OCI-M1 (cell line): ENCODE results near the gene CXCR6.

Source experiments
- DNase-seq: peaks from one replicate; lab custom pipeline; 2025; lab: John Stamatoyannopoulos, UW

The CXCR6 gene

DNA sequence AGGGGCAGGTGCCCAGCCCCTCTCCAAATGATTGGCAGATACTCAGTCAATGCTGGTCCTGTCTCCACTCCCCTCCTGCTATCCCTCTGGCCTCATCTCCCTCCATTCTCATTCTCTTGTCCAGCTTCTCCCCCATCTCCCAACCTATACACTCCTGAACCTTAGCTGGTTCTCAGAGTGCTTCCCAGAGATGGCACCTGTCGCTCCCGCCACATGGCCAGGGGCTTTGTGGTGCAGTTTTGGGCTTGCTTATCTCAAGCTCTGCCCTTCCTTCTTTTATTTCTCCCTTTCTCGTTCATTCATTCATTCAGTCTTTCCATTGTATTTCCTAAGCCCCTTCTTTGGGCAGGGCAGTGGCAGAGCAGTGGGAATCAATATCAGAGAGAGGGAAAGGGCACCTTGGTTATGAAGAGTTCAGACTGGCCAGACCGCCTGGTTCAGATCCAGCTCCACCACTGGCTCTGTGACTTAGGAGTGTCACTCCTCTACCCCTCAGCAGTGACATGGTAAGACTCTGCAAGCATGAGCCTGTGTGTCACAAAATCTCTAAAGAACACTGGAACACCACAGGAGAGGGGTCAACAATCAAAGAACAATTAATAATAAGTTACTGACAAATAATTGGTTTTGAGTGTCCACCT is 20.2 kb upstream of the CXCR6 start:
- DNase-seq = no peak

DNA sequence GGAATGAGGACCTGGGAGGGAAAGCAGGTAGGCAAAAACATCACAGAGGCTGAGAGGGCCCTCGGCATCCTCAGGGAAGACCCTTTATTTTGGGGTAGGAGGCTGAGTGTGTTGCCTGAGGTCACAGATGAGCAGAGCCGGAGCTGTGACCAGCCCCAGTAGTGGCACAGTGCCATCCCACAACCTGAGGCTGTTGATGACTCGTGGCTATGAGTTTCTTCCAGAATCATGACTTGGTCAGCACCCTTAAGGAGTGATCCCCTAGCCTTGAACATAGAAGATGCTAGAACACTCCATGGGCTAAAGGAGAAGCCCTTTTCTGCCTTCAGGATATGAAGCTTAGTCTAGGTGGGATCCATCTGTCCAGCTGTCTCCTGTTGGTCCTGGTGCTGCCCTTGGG is 19.5 kb upstream of the CXCR6 start:
- no peak for DNase-seq

DNA sequence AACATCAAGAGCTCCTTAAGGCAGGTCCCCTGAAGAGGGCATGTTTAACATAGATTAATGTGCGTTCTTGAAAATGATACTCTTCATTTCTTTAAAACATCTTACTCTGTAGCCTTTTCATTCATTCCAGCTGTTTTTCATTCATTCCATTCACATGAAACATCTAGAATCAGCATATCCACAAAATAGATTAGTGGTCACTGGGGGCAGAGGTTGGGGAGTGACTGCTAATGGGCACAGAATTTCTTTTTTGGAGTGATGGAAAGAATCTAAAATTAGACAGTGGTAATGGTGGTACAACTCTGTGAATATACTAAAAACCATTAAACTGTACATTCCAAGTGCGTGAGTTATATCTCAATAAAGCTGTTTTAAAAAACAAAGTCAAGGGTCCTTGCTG is 15.4 kb upstream of the CXCR6 start:
- DNase-seq = no peak

DNA sequence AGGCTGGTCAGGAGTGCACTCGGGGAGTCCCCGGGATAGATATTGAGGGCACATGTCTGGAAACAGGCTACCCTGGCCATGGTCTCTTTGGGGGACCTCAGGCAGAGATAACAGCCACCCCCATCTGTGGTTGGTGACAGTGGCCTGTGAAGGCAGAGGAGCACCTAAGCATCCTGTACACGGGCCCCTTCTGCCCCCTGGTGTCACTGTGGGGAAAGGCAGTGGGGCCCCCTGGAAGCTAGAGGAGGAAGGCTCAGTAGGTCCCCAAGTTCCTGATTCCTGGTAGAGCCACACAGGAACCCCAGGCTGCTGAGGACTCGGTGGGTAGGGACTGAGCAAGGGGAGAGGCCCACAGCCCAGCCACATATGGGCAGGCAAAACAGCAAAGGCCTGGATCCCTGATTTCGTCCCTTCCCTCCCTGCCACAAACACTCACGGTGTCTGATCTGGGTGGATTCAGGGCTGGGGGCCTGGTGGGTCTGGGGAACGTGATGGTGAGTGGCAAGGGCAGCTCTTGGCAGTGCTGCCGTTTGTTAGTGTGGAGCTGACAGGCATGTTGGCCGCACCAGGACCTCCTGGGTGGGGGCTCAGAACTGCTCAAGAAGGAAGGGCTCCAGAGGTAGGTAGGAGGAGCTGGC is 14.1 kb upstream of the CXCR6 start:
- DNase-seq = peak; percentile 54

DNA sequence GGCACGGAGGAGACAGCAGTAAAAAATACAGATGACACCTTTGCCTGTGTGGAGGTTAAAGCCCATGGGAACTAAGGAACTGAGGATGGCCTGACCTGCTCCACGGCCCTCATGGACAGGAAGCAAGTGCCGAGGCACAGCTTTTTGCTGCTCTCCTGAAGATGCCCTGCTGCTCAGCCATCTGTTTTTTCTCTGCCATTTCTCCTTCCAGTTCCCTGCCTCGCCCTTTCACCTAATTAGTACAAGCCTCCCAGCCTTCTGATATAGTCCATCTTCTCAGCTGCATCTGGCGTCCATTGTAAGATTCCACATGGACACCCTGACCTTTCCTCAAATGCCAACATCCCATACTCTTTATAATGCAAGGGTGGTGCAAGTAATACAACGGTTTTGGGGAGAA is 11.8 kb upstream of the CXCR6 start:
- no peak for DNase-seq

DNA sequence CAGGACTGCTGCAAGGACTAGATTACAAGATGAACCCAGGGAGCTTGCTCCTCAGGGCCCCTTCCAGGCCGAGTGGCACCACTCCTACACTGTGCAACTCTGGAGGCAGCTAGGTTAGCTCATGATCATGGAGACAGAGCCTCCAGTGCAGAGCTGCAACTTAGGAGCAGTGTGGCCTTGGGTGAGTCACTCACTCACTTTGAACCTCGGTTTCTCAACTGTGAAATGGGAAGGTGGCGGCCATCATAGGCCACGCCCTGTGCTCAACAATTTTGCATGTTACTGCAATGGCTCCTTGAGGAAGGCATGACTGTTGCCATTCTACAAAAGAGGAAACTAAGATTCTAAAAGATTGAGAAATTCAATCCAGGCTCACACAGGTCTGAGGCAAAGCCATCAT is 11.2 kb upstream of the CXCR6 start:
- DNase-seq = no peak

DNA sequence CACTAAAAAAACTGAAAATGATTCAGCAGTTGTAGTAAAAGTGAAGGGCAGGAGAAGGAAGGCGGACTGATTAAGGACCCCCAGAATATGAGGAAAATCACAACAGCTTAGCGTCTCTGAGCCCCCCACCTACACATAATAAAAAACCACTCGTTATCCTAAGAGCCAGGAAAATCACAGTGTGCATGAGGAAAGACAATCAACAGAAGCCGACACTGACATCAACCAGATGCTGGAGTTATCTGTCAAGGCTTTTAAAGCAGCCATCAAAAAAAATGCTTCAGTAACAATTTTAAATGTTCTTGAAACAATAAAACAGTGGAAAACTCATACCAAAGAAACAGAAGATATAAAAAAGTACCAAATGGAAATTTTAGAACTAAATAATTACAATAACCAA is 9.7 kb upstream of the CXCR6 start:
- DNase-seq = no peak

DNA sequence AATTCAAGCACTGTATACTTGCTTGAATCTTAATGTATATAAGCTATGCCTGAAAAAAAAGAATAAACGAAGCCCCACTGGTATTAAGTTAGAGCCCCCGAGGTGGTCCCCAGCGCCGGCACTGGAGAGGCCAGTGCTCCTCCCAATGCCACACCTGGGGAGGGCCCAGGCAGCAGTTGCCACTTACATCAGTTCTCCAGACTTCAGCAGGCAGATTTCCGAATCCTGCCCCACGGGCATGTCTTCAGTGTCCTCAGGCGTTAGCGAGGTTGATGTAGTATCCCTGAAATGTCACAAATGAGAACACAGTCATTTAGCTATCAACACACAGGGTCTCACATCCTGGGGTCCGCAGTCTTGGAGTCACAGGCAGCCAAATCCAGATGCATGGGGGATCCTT is 7.0 kb upstream of the CXCR6 start:
- no peak for DNase-seq

DNA sequence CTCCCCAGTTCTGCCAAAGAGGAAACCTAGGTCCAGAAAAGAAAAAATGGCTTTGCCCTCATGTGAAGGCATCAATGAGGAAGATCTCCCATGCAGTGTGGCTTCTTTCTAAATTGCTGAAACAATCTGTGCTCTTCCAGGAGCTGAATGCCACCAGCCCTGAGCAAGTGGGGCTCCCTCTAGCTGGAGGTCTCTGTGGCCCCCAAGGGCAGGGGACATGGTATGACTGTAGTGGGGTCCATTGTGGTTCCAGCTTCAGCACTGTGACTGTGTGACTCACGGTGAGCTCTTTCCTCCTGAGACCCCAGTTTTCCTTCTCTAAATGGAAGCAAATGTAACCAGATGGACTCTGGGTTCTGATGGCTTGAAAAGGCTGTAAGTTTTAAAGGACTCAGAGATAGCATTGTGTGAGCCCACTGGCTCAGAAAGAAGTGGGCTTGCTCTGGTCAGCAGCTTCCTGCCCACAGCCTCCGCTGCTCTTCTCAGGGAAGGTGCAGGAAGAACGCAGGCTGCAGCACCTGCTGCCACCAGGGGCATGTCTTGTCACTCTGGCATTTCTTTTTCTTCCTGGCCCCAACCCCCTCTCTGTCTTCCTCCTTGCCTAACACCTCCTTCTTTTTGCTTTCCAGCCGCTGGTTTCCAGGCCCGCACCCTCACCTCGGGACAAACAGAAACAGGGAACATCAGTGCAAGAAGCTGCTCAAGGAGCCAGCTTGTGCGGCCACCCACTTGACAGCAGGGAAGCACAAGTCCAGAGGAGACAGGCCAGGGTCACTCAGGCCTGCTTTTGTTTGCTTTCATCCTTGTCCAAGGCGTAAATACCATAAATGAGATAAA is 5.8 kb upstream of the CXCR6 start:
- DNase-seq = no peak

DNA sequence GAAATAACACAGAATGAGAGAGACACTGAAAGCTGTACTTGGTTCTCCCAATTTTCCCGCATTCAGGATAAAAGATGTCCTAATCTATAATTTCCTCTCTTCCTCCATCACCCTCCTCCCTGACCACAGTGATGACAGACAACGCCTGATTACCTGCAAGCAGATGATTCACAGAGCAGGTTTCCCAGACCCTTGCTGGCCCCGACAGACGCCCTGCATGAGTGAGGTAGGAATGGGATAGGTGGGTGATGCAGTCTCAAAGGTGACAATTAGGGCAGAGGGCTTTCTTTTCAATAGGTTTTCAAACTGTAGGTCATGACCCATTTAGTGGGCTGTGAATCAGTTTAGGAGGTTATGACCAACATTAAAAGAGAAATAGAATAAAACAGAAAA is 5.2 kb upstream of the CXCR6 start:
- DNase-seq = no peak

DNA sequence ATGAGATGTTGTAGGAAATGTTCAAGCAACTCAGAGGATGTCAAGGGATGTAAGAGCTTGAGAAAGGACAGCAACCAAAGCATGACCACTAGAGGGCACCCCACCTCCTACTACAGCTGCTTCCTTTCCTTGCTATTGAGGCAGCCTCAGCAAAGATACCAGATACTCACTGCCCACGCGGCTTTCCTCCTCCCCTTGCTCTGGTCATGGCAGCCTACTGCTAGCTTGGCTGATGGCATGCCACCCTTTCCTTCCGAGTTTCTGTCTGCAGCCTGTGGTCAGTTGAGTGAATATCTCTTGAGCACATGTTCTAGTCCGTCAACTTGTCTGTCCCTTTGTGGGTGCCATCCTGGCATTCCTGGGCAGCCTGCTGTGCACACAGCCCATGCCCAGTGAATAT is 4.4 kb upstream of the CXCR6 start:
- DNase-seq = peak; percentile 89

DNA sequence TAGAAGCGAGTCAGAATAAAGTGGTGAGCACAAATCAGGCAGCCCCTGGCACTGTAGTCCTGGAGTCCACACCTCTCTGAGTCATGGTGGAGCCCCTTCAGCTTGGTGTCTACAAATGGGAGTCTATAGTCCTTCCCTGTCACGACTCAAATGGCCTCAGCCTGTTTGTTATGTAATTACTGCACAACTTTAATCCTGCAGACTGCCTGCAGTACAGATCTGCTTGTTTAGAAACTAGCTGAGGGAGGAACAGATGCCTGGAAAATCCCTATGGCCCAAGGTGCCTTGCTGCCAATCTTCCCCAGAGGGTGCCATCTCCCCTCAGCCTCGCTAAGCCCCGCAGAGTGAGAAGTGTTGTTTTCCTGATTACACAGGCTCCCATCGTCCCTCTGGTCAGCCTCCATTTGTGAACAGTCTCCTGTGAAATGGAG is 3.9 kb upstream of the CXCR6 start:
- DNase-seq = no peak

DNA sequence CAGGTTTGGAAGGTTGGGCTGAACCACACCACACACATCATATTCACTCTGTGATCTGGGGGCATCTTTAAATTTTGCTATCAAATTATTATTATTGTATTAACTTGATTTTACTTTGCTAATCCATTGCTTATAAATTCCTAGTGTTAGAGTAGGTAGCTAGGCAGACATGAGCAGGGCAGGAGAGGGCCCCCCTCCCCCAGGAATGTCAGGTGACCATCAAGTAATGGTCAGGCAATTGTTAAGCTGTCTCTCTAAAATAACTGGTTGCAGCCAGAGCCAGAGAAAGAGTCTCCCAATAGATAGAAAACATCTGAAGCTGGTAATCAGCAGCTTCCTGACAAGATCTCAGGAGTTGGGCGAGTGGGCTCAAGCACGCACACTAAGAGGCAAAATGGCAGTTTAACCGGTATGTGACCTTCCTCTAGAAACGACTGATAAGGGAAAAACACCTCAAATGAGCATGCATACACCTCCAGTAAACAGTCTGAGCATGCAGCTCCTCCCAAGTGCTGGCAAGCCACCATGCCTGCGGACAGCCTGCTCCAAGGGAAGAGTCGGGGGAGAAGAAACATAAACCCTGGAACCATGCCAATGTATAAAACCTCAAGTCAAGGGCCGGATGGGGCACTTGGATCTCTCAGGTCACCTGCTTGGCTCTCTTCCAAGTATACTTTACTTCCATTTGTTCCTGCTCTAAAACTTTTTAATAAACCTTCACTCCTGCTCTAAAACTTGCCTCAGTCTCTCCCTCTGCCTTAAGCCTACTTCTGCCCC is 3.1 kb upstream of the CXCR6 start:
- no peak for DNase-seq

DNA sequence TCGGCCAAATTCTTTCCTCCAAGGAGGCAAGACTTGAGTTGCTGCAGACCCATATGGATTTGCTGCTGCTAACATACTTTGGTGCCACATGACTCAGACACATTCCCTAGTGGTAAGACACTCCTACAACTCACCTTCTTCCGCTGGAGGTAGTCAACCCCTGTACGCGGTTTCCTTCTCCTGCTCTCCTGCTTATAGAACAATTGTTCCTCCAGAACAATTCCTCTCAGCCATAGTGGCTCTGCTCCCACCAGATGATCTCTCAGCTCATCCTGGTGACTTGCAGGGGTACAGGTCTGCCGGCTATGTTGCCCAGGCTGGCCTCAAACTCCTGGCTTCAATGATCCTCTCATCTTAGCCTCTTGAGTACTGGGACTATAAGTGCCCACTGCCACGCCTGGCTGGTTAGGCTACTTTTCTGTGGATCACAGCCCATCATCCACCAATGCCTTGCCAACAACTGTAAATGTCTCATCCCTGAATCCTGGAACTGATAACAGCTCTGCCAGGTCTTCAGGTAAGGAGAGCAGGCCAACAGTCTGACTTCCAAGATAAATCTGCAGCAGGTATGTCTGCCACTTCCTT is 2.4 kb upstream of the CXCR6 start:
- DNase-seq = no peak

DNA sequence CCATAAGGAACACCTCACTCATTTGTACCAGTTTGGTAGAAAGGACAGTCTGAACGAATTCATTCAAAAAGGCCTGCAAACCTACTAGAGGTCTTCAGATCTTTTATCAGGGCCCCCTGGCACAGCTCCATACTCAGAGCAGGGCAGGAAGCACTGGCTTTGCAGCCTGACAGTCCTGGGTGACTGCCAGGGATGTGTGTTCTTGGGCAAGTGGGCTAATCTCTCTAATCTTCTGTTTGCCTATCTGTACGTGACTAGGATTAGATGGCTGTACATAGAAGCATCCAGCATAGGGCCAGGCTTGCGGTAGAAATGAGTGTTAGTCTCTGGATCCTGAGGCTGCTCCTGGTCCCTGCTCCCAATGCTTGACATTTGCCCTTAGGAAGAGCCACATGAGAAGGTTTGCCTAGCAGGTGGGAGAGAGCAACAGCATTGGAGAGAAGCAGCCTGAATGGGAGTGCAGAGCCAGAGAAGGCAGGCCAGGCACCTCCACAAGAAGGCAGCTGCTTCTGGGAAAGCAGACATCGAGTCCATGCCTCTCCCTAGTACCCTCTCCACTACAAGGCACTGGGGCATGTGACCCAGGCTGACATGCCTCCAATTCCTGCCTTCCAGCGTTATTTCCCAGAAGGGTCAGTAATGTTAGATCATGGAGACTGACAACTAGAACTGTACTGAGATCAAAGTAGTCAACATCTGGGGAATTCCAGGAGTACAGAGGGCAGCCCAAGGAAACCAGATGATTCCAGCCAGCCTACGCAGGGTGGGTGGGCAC is 1.0 kb upstream of the CXCR6 start:
- DNase-seq = no peak

DNA sequence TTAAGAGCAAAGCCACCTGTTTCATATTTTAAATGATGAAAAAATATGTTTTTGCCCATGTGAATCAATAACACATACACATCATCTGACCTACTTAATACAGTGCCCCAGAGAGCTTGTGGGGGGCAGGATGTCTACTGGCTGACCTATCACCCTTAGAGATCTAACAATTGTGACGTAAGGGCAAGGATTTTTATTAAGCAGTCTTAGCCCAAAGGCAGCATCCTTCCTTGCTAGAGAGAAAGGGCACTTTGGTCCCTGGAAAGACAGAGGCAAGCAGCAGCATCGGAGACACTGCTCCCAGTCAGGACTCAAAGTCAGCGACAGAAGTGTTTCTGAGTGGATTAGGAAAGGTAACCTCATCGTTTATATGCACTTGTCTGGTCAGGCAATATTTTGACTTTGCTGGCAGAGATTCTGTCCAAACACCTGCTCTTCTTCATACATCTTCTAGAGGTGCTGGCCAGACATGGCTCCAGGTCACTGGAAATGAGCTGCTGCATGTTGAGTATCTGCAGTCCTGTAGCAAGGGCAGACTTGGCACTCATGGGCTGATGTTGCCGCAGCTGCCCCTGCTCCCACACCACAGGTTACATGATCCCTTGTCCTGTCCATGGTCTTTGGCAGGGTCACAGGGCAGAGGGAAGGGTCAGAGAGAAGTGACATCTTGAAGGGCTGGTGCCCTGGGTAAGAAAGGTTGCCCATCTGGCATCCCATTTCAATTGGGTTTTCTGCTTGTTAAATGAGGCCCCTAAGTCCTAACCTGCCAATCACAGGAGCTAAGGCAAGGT is 1.8 kb downstream of the CXCR6 start:
- no peak for DNase-seq

DNA sequence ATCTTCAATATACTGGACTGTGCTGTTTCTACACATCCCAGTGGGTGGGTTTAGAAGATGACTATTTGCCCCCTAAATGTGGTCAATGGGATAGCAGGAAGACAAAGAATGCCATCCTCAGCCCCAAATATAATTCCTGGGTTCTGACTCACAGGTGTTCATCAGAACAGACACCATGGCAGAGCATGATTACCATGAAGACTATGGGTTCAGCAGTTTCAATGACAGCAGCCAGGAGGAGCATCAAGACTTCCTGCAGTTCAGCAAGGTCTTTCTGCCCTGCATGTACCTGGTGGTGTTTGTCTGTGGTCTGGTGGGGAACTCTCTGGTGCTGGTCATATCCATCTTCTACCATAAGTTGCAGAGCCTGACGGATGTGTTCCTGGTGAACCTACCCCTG is 3.0 kb downstream of the CXCR6 start:
- no peak for DNase-seq

DNA sequence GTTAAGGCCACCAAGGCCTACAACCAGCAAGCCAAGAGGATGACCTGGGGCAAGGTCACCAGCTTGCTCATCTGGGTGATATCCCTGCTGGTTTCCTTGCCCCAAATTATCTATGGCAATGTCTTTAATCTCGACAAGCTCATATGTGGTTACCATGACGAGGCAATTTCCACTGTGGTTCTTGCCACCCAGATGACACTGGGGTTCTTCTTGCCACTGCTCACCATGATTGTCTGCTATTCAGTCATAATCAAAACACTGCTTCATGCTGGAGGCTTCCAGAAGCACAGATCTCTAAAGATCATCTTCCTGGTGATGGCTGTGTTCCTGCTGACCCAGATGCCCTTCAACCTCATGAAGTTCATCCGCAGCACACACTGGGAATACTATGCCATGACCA is 3.6 kb downstream of the CXCR6 start:
- peak; percentile 4 for DNase-seq

DNA sequence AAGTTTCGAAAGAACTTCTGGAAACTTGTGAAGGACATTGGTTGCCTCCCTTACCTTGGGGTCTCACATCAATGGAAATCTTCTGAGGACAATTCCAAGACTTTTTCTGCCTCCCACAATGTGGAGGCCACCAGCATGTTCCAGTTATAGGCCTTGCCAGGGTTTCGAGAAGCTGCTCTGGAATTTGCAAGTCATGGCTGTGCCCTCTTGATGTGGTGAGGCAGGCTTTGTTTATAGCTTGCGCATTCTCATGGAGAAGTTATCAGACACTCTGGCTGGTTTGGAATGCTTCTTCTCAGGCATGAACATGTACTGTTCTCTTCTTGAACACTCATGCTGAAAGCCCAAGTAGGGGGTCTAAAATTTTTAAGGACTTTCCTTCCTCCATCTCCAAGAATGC is 4.1 kb downstream of the CXCR6 start:
- no peak for DNase-seq

DNA sequence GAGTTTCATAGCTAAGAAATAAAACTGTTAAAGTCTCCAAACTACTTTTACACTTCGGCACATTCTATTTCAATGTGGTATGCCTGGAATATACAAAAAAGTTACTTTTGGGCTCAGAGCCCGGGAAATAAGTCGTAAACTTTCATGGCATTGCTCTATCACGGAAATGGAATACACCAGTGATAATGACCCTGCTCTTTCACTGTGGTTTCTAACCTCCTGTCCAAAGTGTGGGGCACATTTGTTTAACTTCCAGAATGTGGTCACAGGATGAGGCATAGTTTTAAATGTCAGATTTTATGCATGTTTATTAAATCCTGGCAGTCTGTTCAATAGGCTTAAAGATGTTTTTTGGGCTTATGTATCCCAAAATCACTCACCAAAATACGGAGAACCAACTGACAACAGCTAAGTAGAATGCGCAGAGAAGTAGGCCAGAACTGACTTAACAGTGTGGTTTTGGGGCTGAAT is 5.1 kb downstream of the CXCR6 start:
- DNase-seq = no peak
